KOPT-K1 (cell line): ENCODE measurements around the gene CD48.

ENCODE experiments used
- H3K27ac ChIP-seq: fragments of 200-600 bp; sonication (generic); 2 replicates; pipeline ENCODE4 v1.5.1; 2016; ENCODE audit warnings: antibody characterized with exemption, mild to moderate bottlenecking, low read depth, low read length; ENCODE audit not compliant: poor library complexity, severe bottlenecking
- H3K36me3 ChIP-seq: fragments of 200-600 bp; sonication (generic); 2 replicates; pipeline ENCODE4 v1.5.1; 2017; ENCODE audit warnings: antibody characterized with exemption, mild to moderate bottlenecking, low read length, moderate library complexity; ENCODE audit not compliant: insufficient read depth
- H3K9me3 ChIP-seq: fragments of 200-600 bp; sonication (generic); 2 replicates; pipeline ENCODE4 v1.5.1; 2017; ENCODE audit warnings: antibody characterized with exemption, low read length, mild to moderate bottlenecking; ENCODE audit not compliant: insufficient read depth, poor library complexity, severe bottlenecking

Gene CD48

DNA sequence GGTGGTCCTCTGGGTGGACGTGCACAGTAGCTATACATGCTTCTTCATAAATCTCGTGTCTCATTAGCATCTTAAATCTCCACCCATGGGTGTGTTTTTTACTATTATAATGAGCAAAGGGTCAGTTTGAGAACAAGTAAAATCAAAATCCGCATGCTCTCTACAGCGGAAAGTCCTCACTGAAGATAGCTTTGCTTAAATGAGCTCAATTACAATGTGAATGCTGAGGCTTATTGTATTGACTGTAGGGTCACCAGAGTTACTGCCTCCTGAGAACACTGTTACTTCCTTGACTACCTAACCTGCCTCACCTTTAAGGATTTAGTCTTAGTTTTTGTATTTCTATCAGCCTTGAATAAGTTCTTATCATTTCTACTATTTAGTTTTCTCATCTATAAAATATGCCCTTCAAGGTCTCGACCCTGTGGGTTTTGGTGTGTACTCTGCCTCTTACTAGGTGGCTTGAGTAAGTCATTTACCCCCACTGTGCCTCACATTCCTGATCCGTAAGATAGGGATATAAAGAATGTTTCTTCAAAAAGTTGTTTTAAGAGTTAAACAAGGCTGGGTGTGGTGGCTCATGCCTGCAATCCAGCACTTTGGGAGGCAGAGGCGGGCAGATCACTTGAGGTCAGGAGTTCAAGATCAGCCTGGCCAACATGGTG lies 35.3 kb upstream of the CD48 start:
- H3K27ac ChIP-seq = no peak overlapping the region
- H3K36me3 ChIP-seq = no peaks in the 10 kb centered on the region
- no peaks in the 10 kb centered on the region for H3K9me3 ChIP-seq

- Histone ChIP-seq H3K9me3 (no peaks in the 10 kb centered on the region), H3K36me3 (no peaks in the 10 kb centered on the region), H3K27ac (no peak overlapping the region)
Observed at GRCh38 chr1:160745551-160745950, 33.9 kb upstream of the CD48 start.

DNA sequence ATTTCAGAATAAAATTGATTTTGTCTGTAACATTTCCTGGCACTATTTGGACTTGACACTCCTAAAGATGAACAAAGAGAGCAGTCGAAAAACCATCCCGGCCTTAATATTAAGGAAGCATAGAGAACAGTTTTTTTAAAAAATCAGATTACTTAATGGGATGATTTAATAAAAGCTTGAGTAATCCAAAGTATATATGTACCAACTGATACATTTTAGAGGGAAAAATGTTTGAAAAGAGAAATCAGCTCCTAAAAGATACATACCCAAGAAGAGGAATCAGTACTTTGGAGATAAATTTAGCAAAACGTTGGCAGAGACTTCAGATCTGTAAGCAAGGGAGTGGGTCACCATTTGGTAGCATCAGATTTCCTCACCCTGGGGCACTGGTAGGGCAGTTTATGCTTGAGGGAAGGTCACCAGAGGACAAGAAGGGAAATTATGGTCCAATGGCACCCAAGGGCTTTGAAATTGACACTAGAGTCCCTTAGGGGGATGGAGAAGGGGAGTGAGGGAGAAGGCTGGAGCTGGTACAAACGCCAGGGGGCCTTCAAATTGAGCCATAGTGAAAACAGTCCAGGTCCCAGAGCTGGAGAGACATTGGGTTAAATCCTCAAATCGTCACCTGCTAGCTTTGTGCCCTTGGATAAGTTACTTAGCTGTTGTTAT lies 33.4 kb upstream of the CD48 start:
- no peaks in the 10 kb centered on the region for H3K9me3 ChIP-seq
- no peak overlapping the region for H3K27ac ChIP-seq
- H3K36me3 ChIP-seq = no peaks in the 10 kb centered on the region

- Histone ChIP-seq H3K9me3 (no peaks in the 10 kb centered on the region), H3K27ac (peak overlapping the region; percentile 27), H3K36me3 (no peaks in the 10 kb centered on the region)
Observed at GRCh38 chr1:160744199-160744851, 32.7 kb upstream of the CD48 start.

DNA sequence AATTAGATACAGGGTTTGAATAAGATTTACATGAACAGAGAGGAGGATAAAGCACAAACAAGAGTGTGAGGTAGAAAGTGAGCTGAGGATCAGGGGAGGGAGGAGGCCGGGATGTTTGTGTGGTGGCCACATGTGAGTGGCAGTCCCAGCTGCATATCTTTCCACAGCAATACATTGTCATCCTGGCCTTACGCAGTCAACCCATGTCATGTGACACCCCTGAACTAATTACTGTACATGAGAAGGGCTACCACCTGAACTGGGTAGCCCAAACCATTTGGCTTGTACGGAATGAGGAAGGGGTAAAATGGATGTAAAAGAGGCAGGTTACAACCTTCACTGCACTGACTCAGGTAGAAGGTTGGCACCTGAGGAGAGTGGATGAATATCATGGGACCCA lies 31.6 kb upstream of the CD48 start:
- Histone ChIP-seq H3K9me3 (no peaks in the 10 kb centered on the region), H3K36me3 (no peaks in the 10 kb centered on the region), H3K27ac (no peak overlapping the region)

DNA sequence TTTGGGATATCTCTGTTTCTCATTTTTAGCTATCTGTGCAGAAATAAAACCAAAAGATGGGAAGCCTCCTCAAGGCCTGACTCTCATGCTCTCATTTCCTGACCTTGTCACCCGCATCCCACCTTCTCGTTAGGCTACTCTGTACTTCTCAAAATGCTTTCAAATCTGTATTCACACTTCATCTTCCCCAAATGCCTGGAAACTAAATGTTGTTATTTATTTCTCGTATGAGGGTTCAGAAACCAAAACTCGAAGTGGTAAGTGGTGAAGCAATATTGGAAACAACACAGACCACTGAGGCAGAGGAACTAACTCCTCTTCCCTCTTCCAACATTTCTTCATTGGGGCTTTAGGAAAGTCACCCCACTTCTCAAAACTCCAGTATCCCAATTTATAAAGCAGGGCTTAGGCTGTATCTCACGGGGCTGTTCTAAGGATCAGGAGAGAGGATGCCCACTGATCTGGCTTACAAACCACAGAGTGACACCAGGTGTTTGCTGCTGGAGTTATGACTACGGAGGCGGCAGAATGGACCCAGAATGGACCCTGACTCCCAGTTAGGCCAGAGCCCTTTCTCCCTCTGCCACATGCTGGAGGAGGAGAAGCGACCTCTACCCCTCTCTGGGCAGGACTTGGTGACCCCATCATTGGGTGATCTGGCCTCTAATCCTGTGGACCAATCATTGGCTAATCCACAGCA lies 31.0 kb upstream of the CD48 start:
- H3K36me3 ChIP-seq = no peaks in the 10 kb centered on the region
- no peak overlapping the region for H3K27ac ChIP-seq
- no peaks in the 10 kb centered on the region for H3K9me3 ChIP-seq

- H3K36me3 ChIP-seq = no peaks in the 10 kb centered on the region
- no peak overlapping the region for H3K27ac ChIP-seq
- peaks cover 6% of the 10 kb centered on the region for H3K9me3 ChIP-seq
Observed at GRCh38 chr1:160741612-160742348, 30.2 kb upstream of the CD48 start.

GRCh38 chr1:160741092-160741501 lies 29.5 kb upstream of the CD48 start:
- H3K27ac ChIP-seq = no peak overlapping the region
- H3K36me3 ChIP-seq = no peaks in the 10 kb centered on the region
- H3K9me3 ChIP-seq = peaks cover 13% of the 10 kb centered on the region

DNA sequence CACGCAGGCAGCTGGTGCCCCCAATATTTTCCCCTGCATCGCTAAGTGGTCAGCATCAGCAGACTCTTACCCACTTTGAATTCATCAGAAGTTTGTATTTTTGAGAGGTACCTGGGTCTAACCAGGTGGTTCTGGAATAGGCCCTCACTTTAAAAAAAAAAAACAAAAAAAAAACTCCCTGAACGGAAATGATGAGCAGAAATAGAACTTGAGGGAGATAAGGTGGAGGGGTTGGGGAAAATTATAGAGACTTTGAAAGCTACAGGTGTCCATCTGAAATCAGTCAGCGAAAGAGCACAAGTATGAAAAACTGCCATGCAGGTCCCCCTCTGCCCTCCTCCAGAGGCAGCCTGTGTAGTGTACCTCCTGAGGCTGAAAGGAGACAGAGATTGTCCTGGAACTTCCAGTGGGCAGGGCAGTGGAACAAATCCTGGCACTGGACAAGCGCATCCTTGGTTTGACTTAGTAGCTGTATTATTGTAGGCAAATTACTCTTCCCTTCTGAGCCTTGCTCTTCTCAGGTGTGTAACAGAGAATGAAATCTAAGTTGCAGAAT lies 28.6 kb upstream of the CD48 start:
- Histone ChIP-seq H3K27ac (no peak overlapping the region), H3K36me3 (no peaks in the 10 kb centered on the region), H3K9me3 (peaks cover 20% of the 10 kb centered on the region)

DNA sequence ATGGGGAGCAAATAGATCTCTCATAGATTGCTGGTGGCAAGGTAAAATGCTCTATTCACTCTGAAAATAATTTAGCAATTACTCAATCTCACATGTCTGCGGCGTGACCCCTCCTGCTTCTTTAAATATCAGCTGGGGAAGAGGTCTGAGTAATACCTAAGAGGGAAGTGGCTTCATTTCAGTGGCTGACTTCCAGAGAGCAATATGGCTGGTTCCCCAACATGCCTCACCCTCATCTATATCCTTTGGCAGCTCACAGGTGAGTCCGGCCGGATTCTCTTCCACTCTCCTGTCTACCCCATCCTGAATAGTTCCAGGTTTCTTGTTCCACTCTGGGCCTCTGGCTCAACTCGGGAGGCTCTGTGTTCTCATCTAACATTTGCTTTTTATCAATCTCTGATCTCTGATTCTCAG lies 27.5 kb upstream of the CD48 start, which contains the start of gene SLAMF7:
SLAMF7 (plus strand) TSS at position 150 of the 414 bp plus-strand sequence; CDS start at position 205, 55 bp downstream.
- Histone ChIP-seq H3K27ac (no peak within 1 kb of the TSS), H3K9me3 (peaks cover 31% of the 10 kb centered on the region), H3K36me3 (no peaks in the 10 kb centered on the region)

- Histone ChIP-seq H3K27ac (no peak overlapping the region), H3K9me3 (peaks cover 37% of the 10 kb centered on the region), H3K36me3 (no peaks in the 10 kb centered on the region)
Observed at GRCh38 chr1:160738271-160738670, 26.6 kb upstream of the CD48 start.

GRCh38 chr1:160734301-160734700 lies 22.7 kb upstream of the CD48 start:
- H3K36me3 ChIP-seq = no peaks in the 10 kb centered on the region
- peaks cover 37% of the 10 kb centered on the region for H3K9me3 ChIP-seq
- peak overlapping the region; percentile 35 for H3K27ac ChIP-seq

GRCh38 chr1:160733898-160734297 lies 22.3 kb upstream of the CD48 start:
- H3K27ac ChIP-seq = peak overlapping the region; percentile 35
- H3K36me3 ChIP-seq = no peaks in the 10 kb centered on the region
- H3K9me3 ChIP-seq = peaks cover 37% of the 10 kb centered on the region

GRCh38 chr1:160731990-160732389 lies 20.4 kb upstream of the CD48 start:
- Histone ChIP-seq H3K9me3 (peaks cover 33% of the 10 kb centered on the region), H3K27ac (no peak overlapping the region), H3K36me3 (no peaks in the 10 kb centered on the region)
